ENCODE measurements around the gene FUT8.

GRCh38 chr14:65429757-65430156 is 17.2 kb downstream of the FUT8 start:
- TF ChIP-seq CTCF (IDR thresholded peaks at IDR 0.05; ENCODE audit: poor library complexity): no peak
- no peak for TF ChIP-seq EZH2 (IDR thresholded peaks at IDR 0.05; ENCODE audit: borderline replicate concordance)

All from hepatocyte (in vitro differentiated cells).